ENCODE data around the gene LHX3. TPM values are rescaled to one million over a fixed set of nuclear protein-coding genes. Genes with fewer than 3 reads are reported as not detected.

LHX3 gene
- total RNA-seq, 2 donors from 2014 or later: 0.16 TPM; not detected in 1

DNA sequence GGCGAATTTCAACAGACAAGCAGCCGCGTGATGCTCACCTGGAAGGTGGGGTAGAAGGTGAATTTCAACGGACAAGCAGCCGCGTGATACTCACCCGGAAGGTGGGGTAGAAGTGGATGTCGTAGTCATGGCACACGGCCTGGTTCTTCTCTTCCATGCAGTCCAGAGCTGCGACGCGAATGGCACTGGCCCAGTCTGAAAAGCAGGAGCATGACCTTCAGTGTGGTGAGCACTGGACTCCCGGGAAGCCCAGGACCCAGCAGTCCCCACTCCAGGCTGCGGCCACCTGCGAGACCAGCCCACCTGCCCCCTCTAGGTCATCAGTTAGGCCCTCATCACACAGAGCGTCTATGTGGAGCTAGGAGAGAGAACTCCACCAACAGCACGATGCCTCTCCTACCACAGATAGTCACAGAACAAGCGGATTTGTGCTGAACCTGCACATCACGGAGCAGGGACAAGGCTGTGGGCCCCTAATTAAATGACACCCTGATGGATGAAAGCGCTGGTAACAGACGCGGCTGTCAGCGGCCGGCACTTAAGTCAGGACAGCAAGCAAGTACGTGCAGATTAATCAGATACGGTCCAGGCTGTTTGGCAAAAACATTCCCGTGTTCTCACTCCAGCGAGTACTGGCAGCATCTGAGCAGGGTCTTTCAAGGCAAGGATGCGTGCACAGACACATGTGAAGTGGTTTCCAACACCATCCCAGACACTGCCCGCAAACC lies 21.9 kb upstream of the LHX3 start:
- Histone ChIP-seq H3K4me1 (no peaks in the 10 kb centered on the region), H3K4me3 (no peak overlapping the region), H3K36me3 (peaks cover 17% of the 10 kb centered on the region), H3K27me3 (no peaks in the 10 kb centered on the region), H3K9me3 (no peaks in the 10 kb centered on the region), H3K27ac (no peak overlapping the region)
- TF ChIP-seq, protein P1, sequence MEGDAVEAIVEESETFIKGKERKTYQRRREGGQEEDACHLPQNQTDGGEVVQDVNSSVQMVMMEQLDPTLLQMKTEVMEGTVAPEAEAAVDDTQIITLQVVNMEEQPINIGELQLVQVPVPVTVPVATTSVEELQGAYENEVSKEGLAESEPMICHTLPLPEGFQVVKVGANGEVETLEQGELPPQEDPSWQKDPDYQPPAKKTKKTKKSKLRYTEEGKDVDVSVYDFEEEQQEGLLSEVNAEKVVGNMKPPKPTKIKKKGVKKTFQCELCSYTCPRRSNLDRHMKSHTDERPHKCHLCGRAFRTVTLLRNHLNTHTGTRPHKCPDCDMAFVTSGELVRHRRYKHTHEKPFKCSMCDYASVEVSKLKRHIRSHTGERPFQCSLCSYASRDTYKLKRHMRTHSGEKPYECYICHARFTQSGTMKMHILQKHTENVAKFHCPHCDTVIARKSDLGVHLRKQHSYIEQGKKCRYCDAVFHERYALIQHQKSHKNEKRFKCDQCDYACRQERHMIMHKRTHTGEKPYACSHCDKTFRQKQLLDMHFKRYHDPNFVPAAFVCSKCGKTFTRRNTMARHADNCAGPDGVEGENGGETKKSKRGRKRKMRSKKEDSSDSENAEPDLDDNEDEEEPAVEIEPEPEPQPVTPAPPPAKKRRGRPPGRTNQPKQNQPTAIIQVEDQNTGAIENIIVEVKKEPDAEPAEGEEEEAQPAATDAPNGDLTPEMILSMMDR (IDR thresholded peaks at IDR 0.05): no peak
- no peak for DNase-seq (ENCODE audit: low spot score)

DNA sequence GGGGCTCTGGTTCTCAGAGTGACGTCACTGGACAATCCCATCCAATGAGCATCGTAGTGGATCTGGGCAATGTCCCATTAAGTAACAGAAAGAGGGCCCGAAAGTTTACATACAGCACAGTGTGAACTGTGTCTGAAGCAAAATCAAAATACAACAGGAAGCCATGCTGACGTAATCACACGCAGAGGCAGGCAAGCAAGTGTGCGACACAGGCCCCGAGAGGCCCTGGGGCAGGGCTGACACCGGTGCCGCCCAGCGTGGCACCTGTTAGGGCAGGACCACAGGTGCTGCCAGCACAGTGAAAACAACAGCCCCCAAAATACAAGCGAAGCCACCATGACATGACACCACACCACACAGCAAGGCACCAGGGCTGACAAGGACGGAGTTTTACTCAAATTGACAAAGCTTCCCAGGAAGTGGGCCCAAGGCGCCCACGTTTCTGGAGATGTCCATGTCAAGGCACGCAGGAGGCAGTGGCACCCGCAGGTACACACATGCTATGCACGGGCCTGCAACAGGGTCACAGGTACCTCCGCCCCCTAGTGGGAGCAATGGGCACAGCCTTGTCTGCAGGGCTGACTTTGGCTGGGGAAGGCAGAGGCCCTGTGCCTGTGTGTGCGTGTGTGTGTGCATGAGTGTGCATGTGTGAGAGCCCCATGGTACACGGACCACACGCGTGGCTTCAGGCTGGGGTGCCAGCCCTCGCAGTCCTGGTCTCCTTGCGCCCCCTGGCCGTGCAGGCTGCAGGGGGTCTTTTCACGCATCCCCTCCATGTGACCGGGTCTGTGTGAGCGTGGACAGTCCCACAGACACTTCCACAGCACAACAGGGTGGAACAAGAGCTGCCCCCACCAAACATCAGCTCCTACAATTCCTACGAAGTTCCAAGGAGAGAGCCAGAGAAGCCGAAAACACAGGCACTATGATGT lies 21.1 kb upstream of the LHX3 start:
- TF ChIP-seq, protein P1 (IDR thresholded peaks at IDR 0.05): peak; percentile 54 to 77
- DNase-seq (ENCODE audit: low spot score): no peak
- H3K36me3 ChIP-seq: peaks cover 17% of the 10 kb centered on the region
- no peaks in the 10 kb centered on the region for H3K4me1 ChIP-seq
- H3K9me3 ChIP-seq: no peaks in the 10 kb centered on the region
- H3K27me3 ChIP-seq: no peaks in the 10 kb centered on the region
- no peak overlapping the region for H3K4me3 ChIP-seq
- H3K27ac ChIP-seq: no peak overlapping the region

DNA sequence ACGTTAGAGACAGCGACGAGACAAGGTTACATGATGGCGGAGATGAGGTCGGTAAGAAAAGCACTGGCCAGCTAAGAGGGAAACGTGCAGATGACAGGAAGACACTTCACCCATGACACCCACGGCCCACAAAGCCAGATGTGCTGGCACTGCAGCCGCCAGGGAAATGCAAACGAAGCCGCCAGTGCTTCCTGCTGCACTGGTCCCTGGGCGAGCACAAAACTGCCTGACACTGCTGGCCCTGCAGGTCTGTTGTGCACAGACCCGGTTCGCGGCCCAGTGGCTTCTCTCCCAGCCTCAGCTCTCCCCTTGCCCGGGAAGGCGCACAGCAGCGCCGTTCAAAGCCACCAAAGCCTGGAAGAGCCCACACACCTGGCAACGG lies 20.4 kb upstream of the LHX3 start:
- H3K9me3 ChIP-seq: no peaks in the 10 kb centered on the region
- H3K27ac ChIP-seq: no peak overlapping the region
- H3K4me1 ChIP-seq: no peaks in the 10 kb centered on the region
- peaks cover 17% of the 10 kb centered on the region for H3K36me3 ChIP-seq
- no peak overlapping the region for H3K4me3 ChIP-seq
- no peaks in the 10 kb centered on the region for H3K27me3 ChIP-seq
- no peak for DNase-seq (ENCODE audit: low spot score)
- TF ChIP-seq, protein P1 (IDR thresholded peaks at IDR 0.05): no peak

DNA sequence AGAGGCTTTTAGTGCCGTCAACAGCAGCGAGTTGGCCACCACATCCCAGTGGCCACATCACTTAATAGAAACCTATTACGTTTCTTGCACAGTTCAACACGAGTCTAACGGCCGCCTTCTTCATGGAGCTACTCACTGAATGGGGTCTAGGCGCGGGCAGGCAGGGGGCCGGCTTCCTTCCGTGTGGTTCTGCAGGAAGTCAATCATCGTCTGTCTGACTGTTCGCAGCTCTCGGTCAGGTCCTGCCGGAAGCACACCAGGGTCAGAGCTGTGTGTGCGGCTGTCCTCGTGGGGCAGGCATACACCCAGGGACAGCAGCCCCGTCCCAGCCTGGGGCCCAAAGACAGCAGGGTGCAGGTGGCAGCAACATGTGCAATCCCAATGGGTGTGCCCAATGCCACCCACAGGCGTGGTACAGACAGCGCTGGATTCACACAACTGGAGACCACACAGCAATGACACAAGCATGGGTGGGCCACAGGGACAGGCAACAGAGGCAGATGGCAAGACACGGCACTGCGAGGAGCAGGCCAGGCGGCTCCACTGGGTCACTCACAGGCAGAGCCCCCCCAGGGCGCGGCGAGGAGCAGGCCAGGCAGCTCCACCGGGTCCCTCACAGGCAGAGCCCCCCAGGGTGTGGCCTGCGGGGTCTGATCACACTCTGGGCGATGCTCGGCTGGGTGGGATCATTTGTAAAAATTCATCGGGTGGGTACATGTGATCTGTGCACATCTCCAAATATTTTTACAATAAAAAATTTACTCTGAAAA lies 19.1 kb upstream of the LHX3 start:
- Histone ChIP-seq H3K36me3 (peaks cover 23% of the 10 kb centered on the region), H3K4me3 (no peak overlapping the region), H3K27ac (no peak overlapping the region), H3K9me3 (no peaks in the 10 kb centered on the region), H3K27me3 (no peaks in the 10 kb centered on the region), H3K4me1 (no peaks in the 10 kb centered on the region)
- no peak for DNase-seq (ENCODE audit: low spot score)
- TF ChIP-seq, protein P1 (IDR thresholded peaks at IDR 0.05): no peak

DNA sequence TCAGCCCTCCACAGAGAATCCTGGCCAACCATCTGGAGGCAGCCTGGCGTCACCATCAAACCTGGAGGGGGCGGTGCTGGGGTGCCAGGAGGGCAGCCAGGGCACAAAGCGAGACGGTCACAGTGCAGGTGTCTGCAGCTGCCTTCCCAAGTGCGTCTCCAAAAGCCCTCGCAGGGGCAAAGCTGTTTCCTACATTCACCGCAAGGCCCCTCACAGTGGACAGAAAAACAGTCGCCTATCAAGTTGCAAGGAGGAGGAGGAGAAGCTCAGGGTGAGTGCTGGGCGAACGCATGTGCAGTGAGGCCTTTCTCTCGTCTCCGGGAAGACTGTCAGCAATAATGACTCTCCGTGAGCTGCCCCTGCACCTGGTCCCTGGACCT lies 18.0 kb upstream of the LHX3 start:
- H3K27ac ChIP-seq: no peak overlapping the region
- no peaks in the 10 kb centered on the region for H3K4me1 ChIP-seq
- no peak for DNase-seq (ENCODE audit: low spot score)
- TF ChIP-seq, protein P1 (IDR thresholded peaks at IDR 0.05): no peak
- H3K27me3 ChIP-seq: no peaks in the 10 kb centered on the region
- H3K36me3 ChIP-seq: peaks cover 33% of the 10 kb centered on the region
- no peak overlapping the region for H3K4me3 ChIP-seq
- H3K9me3 ChIP-seq: no peaks in the 10 kb centered on the region

Data from right atrium auricular region (tissue), 2 donors.